GM21619 (cell line): ENCODE results near the gene HSD3B7.
"Not testable (repeated sequence)": the region's sequence is repeated elsewhere in the genome, so short reads cannot be mapped to it uniquely, and the experiment has no call there.

ENCODE experiments used
- ATAC-seq: cut with Tn5 transposase; IDR thresholded peaks from one replicate; pipeline ENCODE4 v1.9.1; 2021; ENCODE audit not compliant: unreplicated experiment

The HSD3B7 gene

GRCh38 chr16:30998852-30999761 is 14.1 kb downstream of the HSD3B7 start:
- no peak for ATAC-seq

- no peak for ATAC-seq
Measured at GRCh38 chr16:31000671-31001382, 15.8 kb downstream of the HSD3B7 start.

GRCh38 chr16:31001507-31002249 is 16.7 kb downstream of the HSD3B7 start:
- no peak for ATAC-seq

- no peak for ATAC-seq
Measured at GRCh38 chr16:31002250-31002700, 17.3 kb downstream of the HSD3B7 start.

DNA sequence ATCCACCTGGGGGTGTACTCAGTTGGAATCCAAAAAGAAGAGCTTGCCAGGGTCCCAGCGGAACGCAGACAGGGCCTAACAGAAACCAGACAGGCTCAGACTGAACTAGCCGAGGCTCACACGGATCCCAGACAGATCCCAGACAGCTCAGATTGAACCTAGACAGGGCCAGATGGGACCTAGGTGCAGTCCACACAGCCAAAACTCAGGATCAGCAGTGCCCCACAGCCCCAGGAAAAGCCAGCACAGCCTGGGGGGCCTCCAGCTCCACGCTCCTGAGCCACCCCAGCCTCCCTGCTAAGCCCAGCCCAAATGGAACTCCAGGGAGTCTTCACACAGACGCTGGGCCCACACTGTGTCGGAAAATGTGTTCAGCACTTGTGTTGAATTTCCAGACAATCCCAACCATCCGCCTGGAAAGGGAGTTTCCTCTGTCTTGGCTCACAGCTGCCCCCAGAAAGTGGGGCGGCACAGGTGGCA is 17.9 kb downstream of the HSD3B7 start:
- ATAC-seq = no peak

DNA sequence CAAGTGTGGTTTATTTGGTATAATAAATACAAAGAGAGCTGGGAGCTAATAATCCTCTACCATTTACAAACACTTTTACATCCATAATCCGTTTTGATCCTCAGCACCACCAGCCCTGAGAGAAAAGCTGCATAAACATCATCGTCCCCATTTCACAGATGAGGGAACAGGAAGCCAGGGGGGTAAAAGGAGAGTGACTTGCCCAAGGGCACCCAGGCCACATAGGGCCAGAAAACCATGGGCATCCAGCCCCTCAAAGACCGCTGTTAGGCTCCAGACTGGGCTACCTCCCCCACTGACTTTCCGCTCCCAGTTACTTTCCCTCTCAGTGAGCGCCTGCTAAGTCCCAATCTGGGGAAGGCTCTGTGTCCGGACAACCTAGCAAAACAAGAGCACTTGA is 18.7 kb downstream of the HSD3B7 start:
- no peak for ATAC-seq

GRCh38 chr16:31004658-31005057 is 19.7 kb downstream of the HSD3B7 start:
- ATAC-seq = no peak

DNA sequence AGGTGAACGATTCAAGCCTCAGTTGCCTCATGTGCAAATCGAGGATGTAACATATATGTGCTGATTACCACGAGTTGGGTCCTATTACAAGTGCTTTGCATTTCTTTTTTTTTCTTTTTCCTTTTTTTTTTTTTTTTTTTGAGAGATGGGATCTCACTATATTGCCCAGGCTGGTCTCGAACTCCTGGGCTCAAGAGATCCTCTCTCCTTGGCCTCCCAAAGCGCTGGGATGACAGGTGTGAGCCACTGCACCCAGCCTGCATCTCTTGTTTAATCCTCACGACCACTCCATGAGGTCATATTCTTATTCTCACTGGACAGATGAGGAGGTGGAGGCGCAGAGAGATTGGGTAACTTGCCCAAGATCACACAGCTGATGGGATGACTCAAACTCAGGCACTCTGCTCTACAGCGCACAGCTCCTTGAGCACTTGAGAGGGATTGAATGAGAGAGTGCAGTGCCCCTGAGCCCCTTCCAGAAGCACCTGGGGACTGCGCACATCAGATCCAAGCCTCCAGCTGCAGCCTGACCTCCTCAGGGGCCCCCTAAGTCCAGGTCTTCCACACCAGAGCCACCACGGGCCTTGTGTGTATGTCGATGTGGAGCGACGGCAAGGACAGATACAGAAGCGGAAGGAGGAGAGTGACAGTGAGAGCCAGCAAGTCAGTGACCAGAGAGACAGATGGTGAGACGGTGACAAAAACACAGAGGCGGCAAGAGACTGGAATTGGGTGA is 20.5 kb downstream of the HSD3B7 start:
- ATAC-seq = no peak

DNA sequence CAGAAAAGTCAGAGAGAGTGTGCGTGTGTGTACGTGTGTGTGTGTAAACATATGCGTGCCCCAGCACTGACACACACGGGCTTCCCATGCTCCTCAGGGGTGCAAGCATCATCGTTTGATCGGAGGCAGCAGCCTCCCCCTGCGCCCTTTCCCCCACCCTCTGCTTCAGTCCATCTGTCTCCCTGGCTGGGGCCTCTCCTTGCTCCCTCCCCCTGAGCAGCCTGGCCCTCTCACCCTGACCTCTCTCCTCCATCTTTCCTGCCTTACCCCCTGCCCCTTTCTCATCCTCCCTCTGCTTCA is 21.0 kb downstream of the HSD3B7 start:
- no peak for ATAC-seq

GRCh38 chr16:31006589-31006988 is 21.6 kb downstream of the HSD3B7 start:
- ATAC-seq = no peak

GRCh38 chr16:31007684-31008083 is 22.7 kb downstream of the HSD3B7 start:
- no peak for ATAC-seq

- no peak for ATAC-seq
Measured at GRCh38 chr16:31008149-31008548, 23.1 kb downstream of the HSD3B7 start.

- no peak for ATAC-seq
Measured at GRCh38 chr16:31008551-31008950, 23.5 kb downstream of the HSD3B7 start.

DNA sequence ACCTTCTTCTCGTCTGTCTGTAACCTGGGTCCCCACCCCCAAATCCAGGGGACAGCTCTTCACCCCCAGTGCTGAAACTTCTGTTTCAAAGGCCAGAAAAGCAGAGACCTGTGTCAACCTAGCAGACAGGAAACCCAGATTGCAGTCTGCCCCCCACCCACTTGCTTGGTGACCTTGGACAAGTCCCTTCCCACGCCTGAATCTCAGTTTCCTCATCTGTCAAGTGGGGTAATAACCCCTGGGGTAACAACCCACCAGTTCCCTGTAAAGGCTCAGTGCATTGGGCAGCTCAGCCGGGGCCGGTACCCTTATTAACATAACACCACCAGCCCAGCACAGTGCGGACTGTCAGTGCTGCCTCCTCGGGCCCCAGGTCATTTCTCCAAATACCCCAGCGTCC is 24.1 kb downstream of the HSD3B7 start:
- ATAC-seq = no peak

- no peak for ATAC-seq
Measured at GRCh38 chr16:31009894-31010584, 25.0 kb downstream of the HSD3B7 start.

- ATAC-seq = no peak
Measured at GRCh38 chr16:31010585-31011325, 25.7 kb downstream of the HSD3B7 start, which contains the start of gene STX1B. Gene STX1B (minus strand): TSS chr16:31010638. CDS start chr16:31010396, 242 bp downstream.

DNA sequence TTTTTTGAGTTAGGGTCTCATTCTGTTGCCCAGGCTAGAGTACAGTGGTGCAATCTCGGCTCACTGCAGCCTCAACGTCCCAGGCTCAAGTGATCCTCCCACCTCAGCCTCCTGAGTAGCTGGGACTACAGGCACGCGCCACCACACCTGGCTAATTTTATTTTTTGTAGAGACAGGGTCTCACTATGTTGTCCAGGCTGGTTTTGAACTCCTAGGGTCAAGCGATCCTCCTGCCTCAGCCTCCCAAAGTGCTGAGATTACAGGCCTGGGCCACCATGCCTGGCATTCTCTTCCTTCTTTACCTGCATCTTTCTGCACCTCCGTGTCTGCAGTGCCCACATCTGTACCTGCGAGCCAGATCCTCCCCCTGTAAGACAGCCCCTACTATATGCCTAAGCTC is 26.8 kb downstream of the HSD3B7 start:
- not testable (repeated sequence) for ATAC-seq

DNA sequence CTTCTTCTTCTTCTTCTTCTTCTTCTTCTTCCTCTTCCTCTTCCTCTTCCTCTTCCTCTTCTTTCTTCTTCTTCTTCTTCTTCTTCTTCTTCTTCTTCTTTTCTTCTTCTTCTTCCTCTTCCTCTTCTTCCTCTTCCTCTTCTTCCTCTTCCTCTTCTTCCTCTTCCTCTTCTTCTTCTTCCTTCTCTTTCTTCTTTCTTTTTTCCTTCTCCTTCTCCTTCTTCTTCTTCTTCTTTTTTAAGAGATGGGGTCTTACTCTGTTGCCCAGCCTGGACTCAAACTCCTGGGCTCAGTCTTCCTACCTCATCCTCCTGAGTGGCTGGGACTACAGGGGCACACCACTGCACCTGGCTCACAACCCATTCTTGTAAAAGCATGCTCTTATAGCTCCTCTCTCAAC is 28.3 kb downstream of the HSD3B7 start:
- not testable (repeated sequence) for ATAC-seq

DNA sequence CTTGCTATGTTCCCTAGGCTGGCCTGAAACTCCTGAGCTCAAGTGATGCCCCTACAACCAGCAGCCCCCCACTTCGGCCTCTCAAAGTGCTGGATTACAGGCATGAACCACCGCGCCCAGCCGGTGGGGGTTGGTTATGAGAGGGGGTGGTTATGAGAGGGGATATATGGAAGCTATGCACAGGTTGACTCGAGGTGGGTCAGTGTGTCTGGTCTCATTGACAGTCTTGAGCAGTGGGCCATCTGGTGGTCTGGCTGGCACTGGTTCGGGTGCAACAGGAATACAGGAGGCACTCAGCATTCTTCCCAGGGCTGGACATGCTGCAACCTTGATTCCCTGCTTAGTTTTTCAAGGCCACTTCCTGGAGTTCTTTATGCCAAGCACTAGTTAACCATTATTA is 31.0 kb downstream of the HSD3B7 start:
- no peak for ATAC-seq
